HepG2 (cell line): ENCODE measurements around the gene CPVL. TPM values are rescaled to one million over a fixed set of nuclear protein-coding genes. Genes with fewer than 3 reads are reported as not detected.
A peak's percentile ranks its signal among the peaks of the same experiment; 100 is the strongest.

ENCODE experiments used
- ARHGAP35 ChIP-seq: sonication (generic); formaldehyde crosslinking; IDR thresholded peaks from 2 replicates; pipeline ENCODE4 v1.9.0; 2022; ENCODE audit warnings: mild to moderate bottlenecking, inconsistent platforms, moderate library complexity, missing genetic modification reagents, borderline replicate concordance
- FOXP1 ChIP-seq, 2 experiments: fragments of 450-650 bp in 1 of 2; IDR thresholded peaks; 2 replicates each; pipeline ENCODE4 v1.6.1; 2017 to 2018; ENCODE audit warnings: antibody characterized with exemption in 1 of 2
- HCFC1 ChIP-seq: fragments of 150-350 bp; IDR thresholded peaks from 2 replicates; pipeline ENCODE4 v1.6.1; 2014; ENCODE audit warnings: low read depth, low read length
- HMG20B ChIP-seq: conservative IDR thresholded peaks from 2 replicates; pipeline ENCODE4 v1.6.1; 2016; ENCODE audit warnings: missing genetic modification reagents, missing compliant biosample characterization
- HNRNPLL ChIP-seq: fragments of 200-400 bp; formaldehyde crosslinking; IDR thresholded peaks from 2 replicates; pipeline ENCODE4 v1.6.1; 2017; ENCODE audit warnings: mild to moderate bottlenecking, low read depth, low read length; ENCODE audit not compliant: poor library complexity, severe bottlenecking
- KDM2A ChIP-seq: sonication (generic); formaldehyde crosslinking; IDR thresholded peaks from 2 replicates; pipeline ENCODE4 v1.4.0; 2020; ENCODE audit warnings: low read depth, missing genetic modification reagents, borderline replicate concordance
- LRRFIP1 ChIP-seq: sonication (generic); formaldehyde crosslinking; conservative IDR thresholded peaks from 2 replicates; pipeline ENCODE4 v1.4.0; 2020; ENCODE audit warnings: missing genetic modification reagents
- MED1 ChIP-seq: sonication (generic); formaldehyde crosslinking; IDR thresholded peaks from 2 replicates; pipeline ENCODE4 v1.4.0; 2020; ENCODE audit warnings: missing genetic modification reagents
- MEIS1 ChIP-seq: sonication (generic); formaldehyde crosslinking; IDR thresholded peaks from 2 replicates; pipeline ENCODE4 v1.9.0; 2021; ENCODE audit warnings: mild to moderate bottlenecking, missing genetic modification reagents, moderate library complexity, borderline replicate concordance
- NFE2L2 ChIP-seq: fragments of 150-350 bp; IDR thresholded peaks from 2 replicates; pipeline ENCODE4 v1.6.1; 2014; ENCODE audit warnings: low read length
- PAXIP1 ChIP-seq: sonication (generic); formaldehyde crosslinking; conservative IDR thresholded peaks from 2 replicates; pipeline ENCODE4 v1.4.0; 2020; ENCODE audit warnings: mild to moderate bottlenecking, missing genetic modification reagents, moderate library complexity
- TBX3 ChIP-seq: fragments of 450-650 bp; IDR thresholded peaks from 2 replicates; pipeline ENCODE4 v1.6.1; 2017; ENCODE audit warnings: antibody characterized with exemption, mild to moderate bottlenecking, inconsistent platforms, borderline replicate concordance
- ZC3H13 ChIP-seq: sonication (generic); formaldehyde crosslinking; IDR thresholded peaks from 2 replicates; pipeline ENCODE4 v1.8.1; 2023; ENCODE audit warnings: mild to moderate bottlenecking, missing genetic modification reagents, moderate library complexity
- ZNF549 ChIP-seq: sonication (generic); formaldehyde crosslinking; IDR thresholded peaks from 2 replicates; pipeline ENCODE4 v1.5.0; 2020; ENCODE audit warnings: missing genetic modification reagents
- ZNF556 ChIP-seq: sonication (generic); formaldehyde crosslinking; IDR thresholded peaks from 2 replicates; pipeline ENCODE4 v1.4.0; 2020; ENCODE audit warnings: mild to moderate bottlenecking, missing genetic modification reagents, borderline replicate concordance
- ZNF569 ChIP-seq: sonication (generic); formaldehyde crosslinking; IDR thresholded peaks from 2 replicates; pipeline ENCODE4 v1.5.0; 2020; ENCODE audit warnings: mild to moderate bottlenecking, missing genetic modification reagents, moderate library complexity, borderline replicate concordance
- ZNF776 ChIP-seq: sonication (generic); formaldehyde crosslinking; IDR thresholded peaks from 2 replicates; pipeline ENCODE4 v1.4.0; 2020; ENCODE audit warnings: mild to moderate bottlenecking, missing genetic modification reagents
- ZNF83 ChIP-seq: sonication (generic); formaldehyde crosslinking; IDR thresholded peaks from 2 replicates; pipeline ENCODE4 v1.4.0; 2020; ENCODE audit warnings: missing genetic modification reagents, mild to moderate bottlenecking, borderline replicate concordance
- polyA plus RNA-seq, 8 experiments: library from polyadenylated mRNA; depleted of rRNA in 3 of 8; stranded (reverse) in 7 of 8; unstranded in 1 of 8; fragments of >200 nt; fragmentation: Illumina TruSeq in 4 of 8; extraction: Trizol in 4 of 8; gene quantifications; 2 replicates each; pipeline versions ENCODE4 v1.2.1 to v1.2.3, GENCODE V29; 2011 to 2016; ENCODE audit warnings: low read depth in 4 of 8, missing spikeins in 1 of 8, mixed read lengths in 1 of 8; ENCODE audit not compliant: insufficient read depth in 1 of 8
- total RNA-seq, 5 experiments: library from RNA; depleted of rRNA; stranded (reverse); fragments of >200 nt; fragmentation: Illumina TruSeq; extraction: Trizol; gene quantifications; 2 replicates each; pipeline ENCODE4 v1.2.3, GENCODE V29; 2016; ENCODE audit warnings: low read depth in 1 of 5
- TF ChIP-seq, protein P1 (sequence below): sonication (generic); formaldehyde crosslinking; IDR thresholded peaks from 2 replicates; pipeline ENCODE4 v1.4.0; 2020; ENCODE audit warnings: missing genetic modification reagents, borderline replicate concordance

CPVL gene
- total and polyA plus RNA-seq, 2 of the 13 experiments (the other 11 are each of a cell fraction or from before 2014, with no cell fraction given): 59.2 to 294 TPM

- TF ChIP-seq ZNF556 (CRISPR knock-in tag) (peak; percentile 73; the same call in 1 of the 2 replicates), FOXP1 (IDR thresholded peaks at IDR 0.05) (no peak), FOXP1 (CRISPR knock-in tag; IDR thresholded peaks at IDR 0.05) (peak; percentile 92), TBX3 (no peak), ZNF549 (CRISPR knock-in tag) (no peak), ZNF83 (CRISPR knock-in tag) (no peak), LRRFIP1 (CRISPR knock-in tag) (no peak), KDM2A (0 out of 2 replicates have a peak, but pooled peaks have one; percentile 33), PAXIP1 (peak; percentile 94), ZNF776 (peak; percentile 47; the same call in 1 of the 2 replicates), MEIS1 (CRISPR knock-in tag) (no peak), HMG20B (CRISPR knock-in tag) (peak; percentile 89), HCFC1 (no peak), HNRNPLL (no peak), ARHGAP35 (0 out of 2 replicates have a peak, but pooled peaks have one; percentile 32), MED1 (peak; percentile 97), ZC3H13 (no peak), ZNF569 (CRISPR knock-in tag) (no peak), NFE2L2 (no peak)
- TF ChIP-seq, protein P1, sequence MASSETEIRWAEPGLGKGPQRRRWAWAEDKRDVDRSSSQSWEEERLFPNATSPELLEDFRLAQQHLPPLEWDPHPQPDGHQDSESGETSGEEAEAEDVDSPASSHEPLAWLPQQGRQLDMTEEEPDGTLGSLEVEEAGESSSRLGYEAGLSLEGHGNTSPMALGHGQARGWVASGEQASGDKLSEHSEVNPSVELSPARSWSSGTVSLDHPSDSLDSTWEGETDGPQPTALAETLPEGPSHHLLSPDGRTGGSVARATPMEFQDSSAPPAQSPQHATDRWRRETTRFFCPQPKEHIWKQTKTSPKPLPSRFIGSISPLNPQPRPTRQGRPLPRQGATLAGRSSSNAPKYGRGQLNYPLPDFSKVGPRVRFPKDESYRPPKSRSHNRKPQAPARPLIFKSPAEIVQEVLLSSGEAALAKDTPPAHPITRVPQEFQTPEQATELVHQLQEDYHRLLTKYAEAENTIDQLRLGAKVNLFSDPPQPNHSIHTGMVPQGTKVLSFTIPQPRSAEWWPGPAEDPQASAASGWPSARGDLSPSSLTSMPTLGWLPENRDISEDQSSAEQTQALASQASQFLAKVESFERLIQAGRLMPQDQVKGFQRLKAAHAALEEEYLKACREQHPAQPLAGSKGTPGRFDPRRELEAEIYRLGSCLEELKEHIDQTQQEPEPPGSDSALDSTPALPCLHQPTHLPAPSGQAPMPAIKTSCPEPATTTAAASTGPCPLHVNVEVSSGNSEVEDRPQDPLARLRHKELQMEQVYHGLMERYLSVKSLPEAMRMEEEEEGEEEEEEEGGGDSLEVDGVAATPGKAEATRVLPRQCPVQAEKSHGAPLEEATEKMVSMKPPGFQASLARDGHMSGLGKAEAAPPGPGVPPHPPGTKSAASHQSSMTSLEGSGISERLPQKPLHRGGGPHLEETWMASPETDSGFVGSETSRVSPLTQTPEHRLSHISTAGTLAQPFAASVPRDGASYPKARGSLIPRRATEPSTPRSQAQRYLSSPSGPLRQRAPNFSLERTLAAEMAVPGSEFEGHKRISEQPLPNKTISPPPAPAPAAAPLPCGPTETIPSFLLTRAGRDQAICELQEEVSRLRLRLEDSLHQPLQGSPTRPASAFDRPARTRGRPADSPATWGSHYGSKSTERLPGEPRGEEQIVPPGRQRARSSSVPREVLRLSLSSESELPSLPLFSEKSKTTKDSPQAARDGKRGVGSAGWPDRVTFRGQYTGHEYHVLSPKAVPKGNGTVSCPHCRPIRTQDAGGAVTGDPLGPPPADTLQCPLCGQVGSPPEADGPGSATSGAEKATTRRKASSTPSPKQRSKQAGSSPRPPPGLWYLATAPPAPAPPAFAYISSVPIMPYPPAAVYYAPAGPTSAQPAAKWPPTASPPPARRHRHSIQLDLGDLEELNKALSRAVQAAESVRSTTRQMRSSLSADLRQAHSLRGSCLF (CRISPR knock-in tag): no peak
Observed at GRCh38 chr7:29140873-29141468, 5.4 kb downstream of the CPVL start (continued).
